ENCODE measurements around the gene EPS15. TPM values are rescaled to one million over a fixed set of nuclear protein-coding genes. Genes with fewer than 3 reads are reported as not detected.

The EPS15 gene
- total RNA-seq, 1 experiment from 2014 or later: 37.1 TPM

DNA sequence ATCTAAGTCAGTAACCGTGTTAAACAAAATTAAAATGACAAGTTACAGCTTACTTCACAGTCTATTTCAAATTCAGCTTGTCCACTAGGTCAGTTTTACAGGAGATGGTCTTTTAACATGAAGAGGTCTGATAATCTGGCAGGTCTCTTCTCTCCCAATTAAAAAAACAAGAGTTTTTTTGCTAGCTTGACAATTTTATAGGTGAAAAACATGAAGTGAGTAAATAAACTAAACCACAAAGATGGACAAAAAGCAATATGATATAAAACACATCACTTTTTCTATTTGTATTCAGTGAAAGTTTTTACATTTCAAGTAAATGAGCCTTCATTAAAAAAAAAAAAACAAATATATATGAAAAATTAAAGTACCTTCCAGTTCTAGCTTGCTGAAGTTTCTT lies 163.7 kb downstream of the EPS15 start:
- TF ChIP-seq MYBL2 (CRISPR knock-in tag; IDR thresholded peaks at IDR 0.05): no peak
- no peak for TF ChIP-seq ZNF232 (CRISPR knock-in tag; IDR thresholded peaks at IDR 0.05)
- TF ChIP-seq, protein P1, sequence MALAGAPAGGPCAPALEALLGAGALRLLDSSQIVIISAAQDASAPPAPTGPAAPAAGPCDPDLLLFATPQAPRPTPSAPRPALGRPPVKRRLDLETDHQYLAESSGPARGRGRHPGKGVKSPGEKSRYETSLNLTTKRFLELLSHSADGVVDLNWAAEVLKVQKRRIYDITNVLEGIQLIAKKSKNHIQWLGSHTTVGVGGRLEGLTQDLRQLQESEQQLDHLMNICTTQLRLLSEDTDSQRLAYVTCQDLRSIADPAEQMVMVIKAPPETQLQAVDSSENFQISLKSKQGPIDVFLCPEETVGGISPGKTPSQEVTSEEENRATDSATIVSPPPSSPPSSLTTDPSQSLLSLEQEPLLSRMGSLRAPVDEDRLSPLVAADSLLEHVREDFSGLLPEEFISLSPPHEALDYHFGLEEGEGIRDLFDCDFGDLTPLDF (CRISPR knock-in tag; IDR thresholded peaks at IDR 0.05): no peak
- TF ChIP-seq NR2C2 (CRISPR knock-in tag; IDR thresholded peaks at IDR 0.05): no peak
- no peak for TF ChIP-seq ZNF317 (CRISPR knock-in tag; IDR thresholded peaks at IDR 0.05; ENCODE audit: borderline replicate concordance, low read depth)
- no peak for TF ChIP-seq SMAD3 (CRISPR knock-in tag; IDR thresholded peaks at IDR 0.05; ENCODE audit: borderline replicate concordance)
- TF ChIP-seq, protein P2, sequence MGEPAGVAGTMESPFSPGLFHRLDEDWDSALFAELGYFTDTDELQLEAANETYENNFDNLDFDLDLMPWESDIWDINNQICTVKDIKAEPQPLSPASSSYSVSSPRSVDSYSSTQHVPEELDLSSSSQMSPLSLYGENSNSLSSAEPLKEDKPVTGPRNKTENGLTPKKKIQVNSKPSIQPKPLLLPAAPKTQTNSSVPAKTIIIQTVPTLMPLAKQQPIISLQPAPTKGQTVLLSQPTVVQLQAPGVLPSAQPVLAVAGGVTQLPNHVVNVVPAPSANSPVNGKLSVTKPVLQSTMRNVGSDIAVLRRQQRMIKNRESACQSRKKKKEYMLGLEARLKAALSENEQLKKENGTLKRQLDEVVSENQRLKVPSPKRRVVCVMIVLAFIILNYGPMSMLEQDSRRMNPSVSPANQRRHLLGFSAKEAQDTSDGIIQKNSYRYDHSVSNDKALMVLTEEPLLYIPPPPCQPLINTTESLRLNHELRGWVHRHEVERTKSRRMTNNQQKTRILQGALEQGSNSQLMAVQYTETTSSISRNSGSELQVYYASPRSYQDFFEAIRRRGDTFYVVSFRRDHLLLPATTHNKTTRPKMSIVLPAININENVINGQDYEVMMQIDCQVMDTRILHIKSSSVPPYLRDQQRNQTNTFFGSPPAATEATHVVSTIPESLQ (CRISPR knock-in tag; IDR thresholded peaks at IDR 0.05): no peak
- TF ChIP-seq, protein P3, sequence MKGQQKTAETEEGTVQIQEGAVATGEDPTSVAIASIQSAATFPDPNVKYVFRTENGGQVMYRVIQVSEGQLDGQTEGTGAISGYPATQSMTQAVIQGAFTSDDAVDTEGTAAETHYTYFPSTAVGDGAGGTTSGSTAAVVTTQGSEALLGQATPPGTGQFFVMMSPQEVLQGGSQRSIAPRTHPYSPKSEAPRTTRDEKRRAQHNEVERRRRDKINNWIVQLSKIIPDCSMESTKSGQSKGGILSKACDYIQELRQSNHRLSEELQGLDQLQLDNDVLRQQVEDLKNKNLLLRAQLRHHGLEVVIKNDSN (CRISPR knock-in tag; IDR thresholded peaks at IDR 0.05): no peak
- Mint-ChIP-seq H3K4me1 (no peaks in the 10 kb centered on the region), H3K9me3 (no peaks in the 10 kb centered on the region), H3K36me3 (no peaks in the 10 kb centered on the region; the same call in 1 of the 2 replicates), H3K27ac (no peak overlapping the region), H3K27me3 (ENCODE audit: low read depth) (no peaks in the 10 kb centered on the region), H3K4me3 (no peak overlapping the region)
- ChIA-PET POLR2A (no interaction called here), CTCF (no interaction called here)
- ATAC-seq (no peak), DNase-seq (ENCODE audit: low spot score) (no peak)

DNA sequence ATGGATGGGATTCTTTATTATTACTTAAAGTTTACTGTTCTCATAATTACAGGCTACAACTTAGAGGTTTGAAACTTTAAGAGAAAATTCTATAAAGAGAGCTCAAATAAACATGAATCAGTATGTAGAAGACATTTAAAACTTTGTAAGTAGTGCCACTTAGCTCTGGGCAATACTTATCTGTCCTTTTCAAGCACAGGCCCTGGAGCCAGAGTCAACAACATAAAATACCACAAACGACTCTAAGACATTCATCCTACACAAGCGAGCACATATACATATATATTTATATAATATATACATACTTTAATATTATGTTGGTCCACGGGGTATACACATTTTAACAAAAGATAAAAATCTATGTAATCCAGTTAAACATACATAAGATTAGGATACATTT lies 164.7 kb downstream of the EPS15 start:
- no peak overlapping the region for H3K27ac Mint-ChIP-seq
- POLR2A ChIA-PET: no interaction called here
- no peaks in the 10 kb centered on the region for H3K4me1 Mint-ChIP-seq
- H3K4me3 Mint-ChIP-seq: no peak overlapping the region
- H3K27me3 Mint-ChIP-seq (ENCODE audit: low read depth): no peaks in the 10 kb centered on the region
- ATAC-seq: no peak
- no peak for DNase-seq (ENCODE audit: low spot score)
- no peaks in the 10 kb centered on the region for H3K36me3 Mint-ChIP-seq
- CTCF ChIA-PET: no interaction called here
- H3K9me3 Mint-ChIP-seq: no peaks in the 10 kb centered on the region
- no peak for TF ChIP-seq ZNF423 (CRISPR knock-in tag; IDR thresholded peaks at IDR 0.05)
- TF ChIP-seq ZNF317 (CRISPR knock-in tag; IDR thresholded peaks at IDR 0.05; ENCODE audit: borderline replicate concordance, low read depth): no peak
- TF ChIP-seq, protein P4, sequence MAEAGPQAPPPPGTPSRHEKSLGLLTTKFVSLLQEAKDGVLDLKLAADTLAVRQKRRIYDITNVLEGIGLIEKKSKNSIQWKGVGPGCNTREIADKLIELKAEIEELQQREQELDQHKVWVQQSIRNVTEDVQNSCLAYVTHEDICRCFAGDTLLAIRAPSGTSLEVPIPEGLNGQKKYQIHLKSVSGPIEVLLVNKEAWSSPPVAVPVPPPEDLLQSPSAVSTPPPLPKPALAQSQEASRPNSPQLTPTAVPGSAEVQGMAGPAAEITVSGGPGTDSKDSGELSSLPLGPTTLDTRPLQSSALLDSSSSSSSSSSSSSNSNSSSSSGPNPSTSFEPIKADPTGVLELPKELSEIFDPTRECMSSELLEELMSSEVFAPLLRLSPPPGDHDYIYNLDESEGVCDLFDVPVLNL (CRISPR knock-in tag; IDR thresholded peaks at IDR 0.05; ENCODE audit: borderline replicate concordance, low read depth): no peak
- no peak for TF ChIP-seq ELF4 (CRISPR knock-in tag; IDR thresholded peaks at IDR 0.05; ENCODE audit: low read depth)
- TF ChIP-seq, protein P5, sequence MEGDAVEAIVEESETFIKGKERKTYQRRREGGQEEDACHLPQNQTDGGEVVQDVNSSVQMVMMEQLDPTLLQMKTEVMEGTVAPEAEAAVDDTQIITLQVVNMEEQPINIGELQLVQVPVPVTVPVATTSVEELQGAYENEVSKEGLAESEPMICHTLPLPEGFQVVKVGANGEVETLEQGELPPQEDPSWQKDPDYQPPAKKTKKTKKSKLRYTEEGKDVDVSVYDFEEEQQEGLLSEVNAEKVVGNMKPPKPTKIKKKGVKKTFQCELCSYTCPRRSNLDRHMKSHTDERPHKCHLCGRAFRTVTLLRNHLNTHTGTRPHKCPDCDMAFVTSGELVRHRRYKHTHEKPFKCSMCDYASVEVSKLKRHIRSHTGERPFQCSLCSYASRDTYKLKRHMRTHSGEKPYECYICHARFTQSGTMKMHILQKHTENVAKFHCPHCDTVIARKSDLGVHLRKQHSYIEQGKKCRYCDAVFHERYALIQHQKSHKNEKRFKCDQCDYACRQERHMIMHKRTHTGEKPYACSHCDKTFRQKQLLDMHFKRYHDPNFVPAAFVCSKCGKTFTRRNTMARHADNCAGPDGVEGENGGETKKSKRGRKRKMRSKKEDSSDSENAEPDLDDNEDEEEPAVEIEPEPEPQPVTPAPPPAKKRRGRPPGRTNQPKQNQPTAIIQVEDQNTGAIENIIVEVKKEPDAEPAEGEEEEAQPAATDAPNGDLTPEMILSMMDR (IDR thresholded peaks at IDR 0.05): no peak
- TF ChIP-seq, protein P6, sequence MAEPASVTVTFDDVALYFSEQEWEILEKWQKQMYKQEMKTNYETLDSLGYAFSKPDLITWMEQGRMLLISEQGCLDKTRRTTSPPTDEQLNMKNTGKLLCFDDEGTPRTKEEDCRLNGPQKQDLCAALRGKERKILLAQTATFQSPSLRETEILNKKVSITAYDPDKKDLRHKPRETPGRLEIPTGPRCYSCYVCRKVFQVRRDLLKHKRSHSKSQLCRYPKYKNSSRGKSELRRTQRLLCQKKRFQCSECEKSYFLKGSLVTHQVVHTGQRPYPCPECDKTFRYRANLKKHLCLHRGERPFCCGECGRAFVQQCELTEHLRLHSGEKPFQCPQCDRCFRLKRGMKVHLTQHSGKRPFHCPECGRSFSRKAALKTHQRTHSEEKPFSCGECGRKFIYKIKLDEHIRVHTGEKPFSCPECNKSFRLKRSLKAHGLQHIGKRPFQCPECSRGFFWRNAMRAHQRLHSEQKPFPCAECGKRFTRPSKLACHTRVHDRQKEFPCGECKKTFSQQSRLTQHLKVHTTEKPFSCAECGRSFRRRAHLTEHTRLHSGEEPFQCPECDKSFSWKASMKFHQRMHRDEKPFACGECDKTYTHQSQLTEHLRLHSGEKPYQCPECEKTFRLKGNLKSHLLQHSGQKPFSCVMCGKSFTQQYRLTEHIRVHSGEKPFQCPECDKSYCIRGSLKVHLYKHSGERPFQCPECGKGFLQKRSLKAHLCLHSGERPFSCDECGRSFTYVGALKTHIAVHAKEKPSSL (CRISPR knock-in tag; conservative IDR thresholded peaks at IDR 0.05): no peak
- TF ChIP-seq NFYB (CRISPR knock-in tag; conservative IDR thresholded peaks at IDR 0.05; ENCODE audit: low read depth): no peak
- no peak for TF ChIP-seq ZBTB21 (CRISPR knock-in tag; IDR thresholded peaks at IDR 0.05; ENCODE audit: borderline replicate concordance)
- TF ChIP-seq OVOL2 (CRISPR knock-in tag; IDR thresholded peaks at IDR 0.05; ENCODE audit: borderline replicate concordance): no peak
- no peak for TF ChIP-seq RORB (CRISPR knock-in tag; IDR thresholded peaks at IDR 0.05)
- TF ChIP-seq KAT7 (CRISPR knock-in tag; IDR thresholded peaks at IDR 0.05; ENCODE audit: borderline replicate concordance): no peak
- no peak for TF ChIP-seq ETV6 (CRISPR knock-in tag; IDR thresholded peaks at IDR 0.05)
- TF ChIP-seq ZNF416 (CRISPR knock-in tag; IDR thresholded peaks at IDR 0.05): no peak
- TF ChIP-seq, protein P7, sequence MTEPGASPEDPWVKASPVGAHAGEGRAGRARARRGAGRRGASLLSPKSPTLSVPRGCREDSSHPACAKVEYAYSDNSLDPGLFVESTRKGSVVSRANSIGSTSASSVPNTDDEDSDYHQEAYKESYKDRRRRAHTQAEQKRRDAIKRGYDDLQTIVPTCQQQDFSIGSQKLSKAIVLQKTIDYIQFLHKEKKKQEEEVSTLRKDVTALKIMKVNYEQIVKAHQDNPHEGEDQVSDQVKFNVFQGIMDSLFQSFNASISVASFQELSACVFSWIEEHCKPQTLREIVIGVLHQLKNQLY (CRISPR knock-in tag; IDR thresholded peaks at IDR 0.05): no peak
- TF ChIP-seq ZNF232 (CRISPR knock-in tag; IDR thresholded peaks at IDR 0.05): no peak
- no peak for TF ChIP-seq CBFB (CRISPR knock-in tag; IDR thresholded peaks at IDR 0.05; ENCODE audit: low read depth)
- TF ChIP-seq, protein P8, sequence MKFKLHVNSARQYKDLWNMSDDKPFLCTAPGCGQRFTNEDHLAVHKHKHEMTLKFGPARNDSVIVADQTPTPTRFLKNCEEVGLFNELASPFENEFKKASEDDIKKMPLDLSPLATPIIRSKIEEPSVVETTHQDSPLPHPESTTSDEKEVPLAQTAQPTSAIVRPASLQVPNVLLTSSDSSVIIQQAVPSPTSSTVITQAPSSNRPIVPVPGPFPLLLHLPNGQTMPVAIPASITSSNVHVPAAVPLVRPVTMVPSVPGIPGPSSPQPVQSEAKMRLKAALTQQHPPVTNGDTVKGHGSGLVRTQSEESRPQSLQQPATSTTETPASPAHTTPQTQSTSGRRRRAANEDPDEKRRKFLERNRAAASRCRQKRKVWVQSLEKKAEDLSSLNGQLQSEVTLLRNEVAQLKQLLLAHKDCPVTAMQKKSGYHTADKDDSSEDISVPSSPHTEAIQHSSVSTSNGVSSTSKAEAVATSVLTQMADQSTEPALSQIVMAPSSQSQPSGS (CRISPR knock-in tag; IDR thresholded peaks at IDR 0.05; ENCODE audit: borderline replicate concordance, low read depth): no peak
